HG02870 (cell line): ENCODE data around the gene TIAL1.

Experiments
- ATAC-seq: cut with Tn5 transposase; IDR thresholded peaks from one replicate; pipeline ENCODE4 v1.9.1; 2021; ENCODE audit warnings: mild to moderate bottlenecking, moderate library complexity; ENCODE audit not compliant: unreplicated experiment

TIAL1 gene

GRCh38 chr10:119550827-119551226 lies 45.9 kb downstream of the TIAL1 start:
- ATAC-seq: no peak

GRCh38 chr10:119549247-119549999 lies 47.3 kb downstream of the TIAL1 start:
- no peak for ATAC-seq

- no peak for ATAC-seq
Measured at GRCh38 chr10:119546009-119546408, 50.8 kb downstream of the TIAL1 start.

- ATAC-seq: no peak
Measured at GRCh38 chr10:119545310-119545709, 51.5 kb downstream of the TIAL1 start.

- no peak for ATAC-seq
Measured at GRCh38 chr10:119543814-119544642, 52.7 kb downstream of the TIAL1 start.

DNA sequence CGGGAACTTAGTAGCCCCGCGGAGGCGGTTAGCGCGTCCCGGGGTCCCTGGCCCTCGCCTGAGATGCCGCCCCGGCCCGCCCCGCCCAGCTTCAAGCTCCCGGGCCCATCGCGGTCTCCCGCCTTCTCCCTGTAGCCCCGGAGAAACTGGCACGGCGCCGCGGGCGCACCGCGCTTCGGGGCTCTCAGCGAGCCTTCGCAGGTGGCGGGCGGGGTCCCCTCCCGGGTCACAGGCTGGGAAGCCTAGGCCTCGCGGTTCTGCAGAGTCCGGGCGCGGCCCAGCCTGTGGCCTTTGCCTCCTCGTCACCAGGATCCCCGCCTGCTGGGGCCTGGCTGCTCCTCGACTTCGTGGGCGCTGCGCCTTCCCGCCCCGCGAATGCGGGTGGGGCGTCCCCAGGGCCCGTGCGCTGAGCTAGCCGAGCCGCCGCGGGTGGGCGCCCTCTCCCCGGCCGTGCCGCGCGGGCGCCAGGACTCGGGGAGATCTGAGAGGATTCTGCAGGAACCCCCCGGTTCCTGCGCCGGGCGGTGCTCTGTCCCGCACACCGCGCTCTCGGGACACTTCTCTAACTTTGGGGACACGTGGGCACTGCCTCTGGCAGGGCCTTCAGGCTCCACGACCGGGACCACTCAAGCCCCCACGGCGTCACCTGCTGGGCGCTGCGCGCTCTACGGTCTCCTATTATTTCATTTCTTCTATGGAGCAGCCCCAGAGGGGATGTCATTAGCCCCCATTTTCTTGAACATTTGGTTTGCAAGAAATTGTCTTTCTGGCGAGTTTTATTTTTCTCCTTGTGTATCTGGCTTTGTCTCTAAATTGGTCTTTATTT lies 53.6 kb downstream of the TIAL1 start:
- peak; percentile 36 for ATAC-seq

DNA sequence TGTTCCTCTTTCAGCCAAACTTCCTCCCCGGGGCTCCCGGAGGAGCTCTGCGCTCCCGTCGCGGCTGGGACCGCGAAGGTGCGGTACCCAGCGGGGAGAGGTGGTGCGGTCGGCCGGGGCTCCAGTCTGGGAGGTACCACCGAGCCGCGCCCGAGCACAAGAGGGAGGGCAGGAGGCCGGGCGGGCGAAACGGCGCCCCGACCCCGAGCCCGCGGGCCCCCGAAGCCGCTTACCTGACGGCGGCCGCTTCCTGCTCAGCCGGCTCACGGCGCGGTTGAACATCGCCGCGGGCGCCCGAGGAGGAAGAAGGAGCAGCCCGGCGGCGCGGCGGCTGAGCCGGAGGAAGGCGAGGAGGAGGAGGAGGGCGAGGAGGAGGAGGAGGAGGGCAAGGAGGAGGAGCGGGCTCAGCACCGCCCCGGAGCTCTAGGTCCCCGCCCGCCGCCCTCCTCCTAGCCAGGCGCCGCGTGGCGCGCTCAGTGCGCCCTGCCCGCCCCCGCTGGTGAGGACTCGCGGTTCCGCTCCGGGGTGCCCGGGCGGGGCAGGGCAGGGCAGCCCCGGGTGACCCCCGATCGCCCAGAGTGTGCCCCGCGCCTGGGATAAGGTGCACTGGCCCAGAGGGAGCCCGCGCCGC lies 54.3 kb downstream of the TIAL1 start, which contains the start of gene RGS10:
Gene RGS10 (minus strand): TSS at position 363 of the 631 bp plus-strand sequence. CDS start 81 bp downstream, at position 282.
- ATAC-seq: peak; percentile 65

DNA sequence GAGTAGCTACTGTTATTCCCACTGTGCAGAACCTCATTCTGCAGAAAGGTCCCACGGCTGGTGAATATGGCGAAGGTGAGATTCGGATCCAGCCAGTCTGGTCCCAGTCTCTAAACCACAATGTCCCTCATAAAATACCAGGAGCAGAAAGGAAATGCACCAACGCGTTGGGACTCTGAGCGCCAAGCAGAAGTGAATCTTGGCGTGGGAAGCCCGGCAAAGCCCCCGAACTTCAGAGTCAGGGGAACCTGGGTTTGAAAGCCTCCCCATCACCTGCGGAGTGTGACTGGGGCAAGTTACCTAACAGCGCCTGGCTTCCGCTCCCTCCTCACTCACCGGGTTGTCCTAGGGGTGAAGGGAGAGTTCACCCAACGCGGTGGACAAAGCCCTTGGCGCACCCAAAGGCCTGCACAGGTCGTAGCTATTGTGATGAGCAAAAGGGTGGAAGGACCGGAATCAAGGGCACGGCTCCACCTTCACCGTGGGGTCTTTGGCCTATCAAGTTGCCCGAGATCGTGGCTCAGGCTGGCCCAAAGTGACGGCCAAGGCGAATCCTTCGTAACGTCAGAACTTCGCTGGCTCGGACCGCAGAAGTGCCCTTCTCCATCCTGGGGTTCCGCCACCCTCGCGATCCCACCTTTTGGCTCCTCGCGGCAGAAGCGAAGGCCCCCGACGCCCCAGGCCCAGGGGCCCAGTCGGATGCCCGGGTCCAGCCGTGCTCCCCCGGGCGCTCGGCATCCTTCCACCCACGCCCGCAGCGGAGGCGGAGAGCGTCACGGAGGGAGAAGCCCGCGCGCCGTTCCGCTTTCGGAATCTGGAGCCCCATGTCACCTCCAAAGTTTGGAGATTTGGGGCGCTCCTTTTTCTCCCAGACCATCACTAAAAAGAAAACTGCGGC lies 55.1 kb downstream of the TIAL1 start:
- peak; percentile 9 for ATAC-seq

GRCh38 chr10:119541046-119541445 lies 55.7 kb downstream of the TIAL1 start:
- ATAC-seq: no peak

- ATAC-seq: no peak
Measured at GRCh38 chr10:119540038-119540437, 56.7 kb downstream of the TIAL1 start.

GRCh38 chr10:119539359-119539825 lies 57.4 kb downstream of the TIAL1 start:
- no peak for ATAC-seq

GRCh38 chr10:119538632-119539358 lies 58.0 kb downstream of the TIAL1 start:
- ATAC-seq: no peak

GRCh38 chr10:119537953-119538630 lies 58.7 kb downstream of the TIAL1 start:
- ATAC-seq: no peak

DNA sequence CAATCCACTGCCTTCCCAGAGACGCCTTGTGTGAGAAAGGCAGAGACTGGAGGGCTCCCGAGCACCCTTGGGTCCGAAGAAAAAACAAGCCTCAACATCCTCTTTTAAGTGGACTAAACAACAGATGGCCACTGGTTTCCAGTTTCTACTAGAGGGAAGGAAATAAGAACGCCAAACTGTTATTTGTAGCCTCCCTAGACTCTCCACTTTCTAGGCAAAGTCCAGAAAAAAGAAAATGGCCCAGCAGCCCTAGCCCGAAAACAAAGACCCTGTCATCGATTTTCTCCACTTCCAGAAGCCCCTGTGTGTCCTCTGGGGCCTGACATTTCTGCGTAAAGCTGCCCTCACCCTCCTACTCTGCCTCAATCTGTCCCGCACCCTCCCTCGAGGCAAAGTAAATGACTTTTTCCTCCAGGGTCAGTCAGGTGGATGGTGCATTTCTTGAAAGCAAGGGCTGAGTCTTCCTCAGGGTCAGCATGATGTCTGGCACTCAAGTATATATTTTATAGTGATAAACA lies 60.2 kb downstream of the TIAL1 start:
- no peak for ATAC-seq

GRCh38 chr10:119535837-119536507 lies 60.8 kb downstream of the TIAL1 start:
- ATAC-seq: no peak

- ATAC-seq: no peak
Measured at GRCh38 chr10:119535305-119535704, 61.5 kb downstream of the TIAL1 start.

GRCh38 chr10:119533473-119533872 lies 63.3 kb downstream of the TIAL1 start:
- no peak for ATAC-seq
